ENCODE results near the gene U2AF2. TPM values are rescaled to one million over a fixed set of nuclear protein-coding genes. Genes with fewer than 3 reads are reported as not detected.

U2AF2 gene
- total and polyA plus RNA-seq, 2 of the 4 experiments (the other 2 are of a cell fraction): 120 to 260 TPM

DNA sequence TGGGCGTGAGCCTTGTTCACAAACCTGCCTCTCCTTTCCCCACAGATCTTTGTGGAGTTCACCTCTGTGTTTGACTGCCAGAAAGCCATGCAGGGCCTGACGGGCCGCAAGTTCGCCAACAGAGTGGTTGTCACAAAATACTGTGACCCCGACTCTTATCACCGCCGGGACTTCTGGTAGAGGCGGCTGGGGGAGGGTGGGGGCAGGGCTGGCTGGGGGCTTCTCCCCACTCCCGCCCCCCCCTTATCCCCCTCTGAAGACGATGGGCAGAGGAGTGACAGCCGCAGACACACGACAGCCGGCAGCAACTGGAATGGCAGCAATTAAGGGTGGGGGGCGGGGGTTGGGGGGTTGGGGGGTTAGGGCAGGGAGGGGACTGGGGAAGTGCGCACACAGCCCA lies 19.1 kb downstream of the U2AF2 start:
- no peak overlapping the region for H3K4ac ChIP-seq (ENCODE audit: low read depth, low read length)

More for the DNA sequence above, 19.1 kb downstream of the U2AF2 start:
- H2BK120ac ChIP-seq (ENCODE audit: low read depth, low read length): no peak overlapping the region
- DNase-seq: no peak
- ATAC-seq (ENCODE audit: low read depth): no peak
- CTCF ChIA-PET: no interaction called here
- peaks cover 42% of the 10 kb centered on the region for H3K36me3 ChIP-seq (ENCODE audit: control insufficient read depth, insufficient read depth, low read length)
- no peak overlapping the region for H2AK5ac ChIP-seq (ENCODE audit: low read depth, low read length)
- H3K27ac ChIP-seq (ENCODE audit: insufficient read depth, low read length): no peak overlapping the region
- H2BK5ac ChIP-seq (ENCODE audit: low read depth, low read length, poor library complexity, severe bottlenecking): no peak overlapping the region
- H2BK20ac ChIP-seq (ENCODE audit: low read depth, low read length): no peak overlapping the region
- H4K20me1 ChIP-seq (ENCODE audit: insufficient read depth, low read length): peaks cover 63% of the 10 kb centered on the region
- no peak overlapping the region for H3K56ac ChIP-seq (ENCODE audit: extremely low read depth, insufficient read depth, low read length)
- H3K9me3 ChIP-seq (ENCODE audit: control insufficient read depth, insufficient read depth, low read length): no peaks in the 10 kb centered on the region
- BruUV-seq (replicated peaks): no TSS peak
- no peak overlapping the region for H3K14ac ChIP-seq (replicated peaks; ENCODE audit: low read depth, low read length)
- H4K5ac ChIP-seq (ENCODE audit: low read depth, low read length): no peak overlapping the region
- no peak overlapping the region for H3K4me2 ChIP-seq (ENCODE audit: low read depth, low read length)
- H3K79me1 ChIP-seq (ENCODE audit: low read depth in 1 of 2, low read length in 2 of 2): peaks cover 20 to 53% of the 10 kb centered on the region in 2 experiments; a peak in 3 of 4 replicates
- intact Hi-C loops (cut with micrococcal nuclease): loop anchor here (2.0 kb wide), 1 partner anchor 19 kb away; the partner anchor contains the start of gene U2AF2
- dilution Hi-C loops (cut with HindIII; ENCODE audit: low sequenced_read_pairs, unreplicated experiment): no loop called here
- no peak overlapping the region for H2AFZ ChIP-seq (replicated peaks; ENCODE audit: low read length, poor library complexity)
- TF ChIP-seq, protein P1, sequence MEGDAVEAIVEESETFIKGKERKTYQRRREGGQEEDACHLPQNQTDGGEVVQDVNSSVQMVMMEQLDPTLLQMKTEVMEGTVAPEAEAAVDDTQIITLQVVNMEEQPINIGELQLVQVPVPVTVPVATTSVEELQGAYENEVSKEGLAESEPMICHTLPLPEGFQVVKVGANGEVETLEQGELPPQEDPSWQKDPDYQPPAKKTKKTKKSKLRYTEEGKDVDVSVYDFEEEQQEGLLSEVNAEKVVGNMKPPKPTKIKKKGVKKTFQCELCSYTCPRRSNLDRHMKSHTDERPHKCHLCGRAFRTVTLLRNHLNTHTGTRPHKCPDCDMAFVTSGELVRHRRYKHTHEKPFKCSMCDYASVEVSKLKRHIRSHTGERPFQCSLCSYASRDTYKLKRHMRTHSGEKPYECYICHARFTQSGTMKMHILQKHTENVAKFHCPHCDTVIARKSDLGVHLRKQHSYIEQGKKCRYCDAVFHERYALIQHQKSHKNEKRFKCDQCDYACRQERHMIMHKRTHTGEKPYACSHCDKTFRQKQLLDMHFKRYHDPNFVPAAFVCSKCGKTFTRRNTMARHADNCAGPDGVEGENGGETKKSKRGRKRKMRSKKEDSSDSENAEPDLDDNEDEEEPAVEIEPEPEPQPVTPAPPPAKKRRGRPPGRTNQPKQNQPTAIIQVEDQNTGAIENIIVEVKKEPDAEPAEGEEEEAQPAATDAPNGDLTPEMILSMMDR (conservative IDR thresholded peaks at IDR 0.05; ENCODE audit: low read depth, low read length): no peak
- POLR2A ChIA-PET (ENCODE audit: unreplicated experiment): no interaction called here
- no peak overlapping the region for H3K4me3 ChIP-seq (ENCODE audit: insufficient read depth, low read depth, low read length)
- no CpG with 5 or more reads among the region's 15 CpGs for WGBS, 2 experiments (ENCODE audit: extremely low coverage in 2 of 2, insufficient read length in 1 of 2)
- peaks cover 5% of the 10 kb centered on the region; the same call in 1 of the 2 replicates for H3K4me1 ChIP-seq (ENCODE audit: control insufficient read depth, insufficient read depth, low read length)
- no peak overlapping the region for H4K91ac ChIP-seq (ENCODE audit: insufficient read depth, low read depth, low read length)
- no peak overlapping the region for H2AK9ac ChIP-seq (replicated peaks; ENCODE audit: low read depth, low read length, poor library complexity)
- no peak overlapping the region for H3K23ac ChIP-seq (ENCODE audit: low read depth, low read length)
- H3K18ac ChIP-seq (ENCODE audit: low read depth, low read length): no peak overlapping the region
- no peaks in the 10 kb centered on the region for H3K27me3 ChIP-seq (ENCODE audit: control insufficient read depth, insufficient read depth, low read length)
- no peak overlapping the region for H4K8ac ChIP-seq (ENCODE audit: low read depth in 2 of 2, low read length in 2 of 2)
- H2BK15ac ChIP-seq (ENCODE audit: low read depth, low read length): no peak overlapping the region
- H3K9me1 ChIP-seq (ENCODE audit: insufficient read depth, low read length): no peaks in the 10 kb centered on the region; the same call in 1 of the 2 replicates
- H3K9ac ChIP-seq (ENCODE audit: low read depth, low read length): no peak overlapping the region
- in situ Hi-C loops (cut with MboI; ENCODE audit: low sequenced_read_pairs): loop anchor here (25.0 kb wide), 2 partner anchors 1212 to 1537 kb away; partner anchors contain the start of genes CDC42EP5, CNOT3 and LENG9
